Adipocyte (in vitro differentiated cells): ENCODE data around the gene GGT5.

ENCODE experiments used
- DNase-seq: peaks from one replicate; pipeline ENCODE4 v3.0.0-alpha.2; 2015; ENCODE audit warnings: low read depth
- H3K27me3 ChIP-seq: replicated peaks from 2 replicates; pipeline ENCODE4 v1.7.0; 2013; ENCODE audit warnings: mild to moderate bottlenecking, low read length, moderate library complexity; ENCODE audit not compliant: control insufficient read depth, insufficient read depth
- H3K36me3 ChIP-seq: 2 replicates; pipeline ENCODE4 v1.7.0; 2013; ENCODE audit warnings: low read length, mild to moderate bottlenecking, moderate library complexity; ENCODE audit not compliant: control insufficient read depth, insufficient read depth, severe bottlenecking
- H3K4me1 ChIP-seq: 2 replicates; pipeline ENCODE4 v1.7.0; 2013; ENCODE audit warnings: mild to moderate bottlenecking, low read length, moderate library complexity; ENCODE audit not compliant: control insufficient read depth, insufficient read depth
- H3K4me3 ChIP-seq: 2 replicates; pipeline ENCODE4 v1.7.0; 2013; ENCODE audit warnings: mild to moderate bottlenecking, low read length, moderate library complexity
- H3K9ac ChIP-seq: 2 replicates; pipeline ENCODE4 v1.7.0; 2013; ENCODE audit warnings: mild to moderate bottlenecking, low read length, moderate library complexity
- H3K9me3 ChIP-seq: 2 replicates; pipeline ENCODE4 v1.7.0; 2013; ENCODE audit warnings: mild to moderate bottlenecking, low read length, moderate library complexity; ENCODE audit not compliant: control insufficient read depth

Gene GGT5

GRCh38 chr22:24191893-24192292 is 53.0 kb downstream of the GGT5 start:
- Histone ChIP-seq H3K4me1 (peaks cover 23% of the 10 kb centered on the region), H3K4me3 (no peak overlapping the region), H3K9me3 (no peaks in the 10 kb centered on the region), H3K9ac (no peak overlapping the region), H3K36me3 (peaks cover 2% of the 10 kb centered on the region), H3K27me3 (no peaks in the 10 kb centered on the region)
- DNase-seq, result no peak

DNA sequence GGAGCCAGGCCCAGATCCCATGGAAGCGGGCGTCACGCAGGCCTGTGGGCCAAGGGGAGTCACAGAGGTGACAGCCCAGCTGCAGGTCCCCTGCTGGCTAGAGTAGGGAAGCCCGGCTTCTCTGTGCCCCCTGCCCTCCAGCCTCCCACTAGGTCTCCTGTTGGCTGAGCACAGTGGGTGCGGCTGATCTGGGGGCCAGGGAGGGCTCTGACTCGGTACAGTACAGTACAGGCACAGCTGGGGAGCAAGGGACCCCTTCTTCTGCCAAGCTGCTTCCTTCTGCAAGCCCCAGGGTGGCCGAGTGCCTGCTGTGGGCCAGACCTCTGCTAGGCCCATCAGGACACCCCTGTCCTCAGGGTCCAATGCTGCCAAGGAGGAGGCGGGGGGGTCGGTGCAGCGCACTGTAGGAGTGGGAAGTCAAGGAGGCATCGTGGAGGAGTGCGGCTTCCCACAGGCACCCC is 53.5 kb downstream of the GGT5 start:
- H3K36me3 ChIP-seq, result peaks cover 2% of the 10 kb centered on the region
- no peaks in the 10 kb centered on the region for H3K27me3 ChIP-seq
- H3K9ac ChIP-seq, result no peak overlapping the region
- H3K9me3 ChIP-seq, result no peaks in the 10 kb centered on the region
- DNase-seq, result no peak
- peaks cover 21% of the 10 kb centered on the region for H3K4me1 ChIP-seq
- H3K4me3 ChIP-seq, result no peak overlapping the region

- no peak for DNase-seq
- no peak overlapping the region for H3K4me3 ChIP-seq
- H3K4me1 ChIP-seq, result peaks cover 15% of the 10 kb centered on the region
- H3K9me3 ChIP-seq, result no peaks in the 10 kb centered on the region
- H3K36me3 ChIP-seq, result peaks cover 2% of the 10 kb centered on the region
- no peaks in the 10 kb centered on the region for H3K27me3 ChIP-seq
- peak overlapping the region; percentile 67 for H3K9ac ChIP-seq
Observed at GRCh38 chr22:24190596-24191208, 54.2 kb downstream of the GGT5 start.

DNA sequence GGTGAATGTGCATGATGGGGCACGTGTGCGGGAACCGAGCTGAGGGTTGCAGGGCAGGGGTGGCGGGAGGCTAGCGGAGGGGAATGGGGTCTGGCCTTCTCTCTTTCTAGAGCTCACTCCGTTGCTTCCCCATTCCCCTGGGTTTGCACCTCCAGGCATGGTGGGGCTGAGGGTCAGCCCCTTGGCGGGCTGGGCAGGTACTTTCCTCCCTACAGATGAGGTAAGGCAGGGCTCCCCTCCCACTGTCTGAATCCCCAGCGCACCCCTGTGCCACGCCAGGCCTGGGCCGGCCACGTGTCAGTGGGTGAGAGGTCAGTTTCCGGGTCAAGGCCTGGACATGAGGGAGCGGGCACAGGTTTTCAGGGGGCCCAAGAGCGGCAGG is 54.7 kb downstream of the GGT5 start:
- H3K4me3 ChIP-seq, result no peak overlapping the region
- H3K4me1 ChIP-seq, result peaks cover 15% of the 10 kb centered on the region
- no peaks in the 10 kb centered on the region for H3K9me3 ChIP-seq
- peak overlapping the region; percentile 67 for H3K9ac ChIP-seq
- DNase-seq, result no peak
- no peaks in the 10 kb centered on the region for H3K27me3 ChIP-seq
- peaks cover 2% of the 10 kb centered on the region for H3K36me3 ChIP-seq

DNA sequence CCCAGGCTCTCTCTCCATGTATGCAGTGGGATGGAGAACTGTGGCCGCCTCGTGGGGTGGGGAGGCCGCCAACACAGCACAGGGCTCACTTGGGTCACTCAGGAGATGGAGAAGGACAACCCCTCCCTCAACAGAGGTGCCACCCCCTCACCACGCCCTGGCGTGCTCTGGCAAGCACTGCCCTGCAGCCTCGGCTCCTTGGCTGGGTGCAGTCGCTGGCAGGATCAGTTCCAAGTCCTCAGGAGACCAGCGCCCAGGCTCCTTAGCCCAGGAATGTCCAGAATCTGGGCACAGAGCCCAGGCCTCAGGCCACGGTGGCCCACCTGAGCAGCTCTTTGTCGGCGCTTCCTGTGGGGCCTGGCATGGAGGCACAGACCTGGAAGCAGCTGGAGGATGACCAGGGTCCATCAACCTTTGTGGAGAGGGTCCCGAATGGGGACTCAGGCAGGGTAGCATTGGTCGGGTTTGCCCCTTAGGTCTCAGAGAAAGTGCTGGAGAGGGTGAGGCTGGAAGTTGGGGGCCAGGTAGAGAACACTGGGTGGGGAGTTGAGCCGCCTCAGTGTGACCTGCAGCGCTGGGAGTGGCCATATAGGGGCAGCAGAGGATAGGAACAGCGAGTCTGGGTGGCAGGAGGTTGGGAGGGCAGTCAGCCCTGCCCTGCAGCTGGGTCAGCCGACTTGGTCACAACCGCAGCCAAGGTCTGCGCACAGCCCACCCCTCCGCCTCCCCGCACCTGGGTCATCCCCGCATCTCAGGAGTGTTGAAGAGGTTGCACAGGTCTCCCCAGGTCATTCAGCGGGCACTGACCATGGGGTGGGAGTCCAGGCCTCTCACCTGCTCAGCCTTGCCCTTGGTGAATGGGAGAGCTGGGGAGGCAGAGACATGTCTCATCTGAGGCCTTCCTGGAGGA is 55.4 kb downstream of the GGT5 start:
- peak; percentile 85 for DNase-seq
- H3K4me1 ChIP-seq, result peaks cover 15% of the 10 kb centered on the region
- H3K4me3 ChIP-seq, result no peak overlapping the region
- H3K9ac ChIP-seq, result peak overlapping the region; percentile 67
- no peaks in the 10 kb centered on the region for H3K27me3 ChIP-seq
- peaks cover 2% of the 10 kb centered on the region for H3K36me3 ChIP-seq
- H3K9me3 ChIP-seq, result no peaks in the 10 kb centered on the region

DNA sequence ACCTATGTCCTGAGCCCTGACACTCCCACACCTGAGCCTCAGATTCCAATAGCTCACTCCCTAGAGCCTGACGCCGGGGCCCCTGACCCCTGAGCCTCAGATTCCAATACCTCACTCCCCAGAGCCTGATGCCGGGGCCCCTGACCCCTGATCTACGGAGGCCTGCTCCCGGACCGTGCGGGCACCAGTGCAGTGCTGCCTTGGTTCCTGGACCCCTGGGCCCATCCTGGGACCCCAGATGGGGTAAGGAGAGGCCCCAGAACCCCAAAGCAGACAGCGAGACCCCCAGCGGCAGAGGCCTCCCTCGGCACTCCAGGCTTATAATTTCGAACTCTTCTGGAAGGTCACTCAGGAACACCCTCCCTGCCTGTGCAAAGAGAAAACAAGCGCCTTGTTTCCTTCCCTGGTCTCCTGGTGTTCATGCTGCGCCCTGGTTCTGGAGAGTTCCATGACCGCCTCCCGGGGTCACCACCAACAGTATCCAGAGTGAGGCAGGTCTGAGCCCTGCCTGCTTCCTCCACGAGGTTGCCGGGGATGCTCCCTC is 56.1 kb downstream of the GGT5 start:
- H3K9me3 ChIP-seq, result no peaks in the 10 kb centered on the region
- H3K27me3 ChIP-seq, result no peaks in the 10 kb centered on the region
- DNase-seq, result no peak
- peaks cover 2% of the 10 kb centered on the region for H3K36me3 ChIP-seq
- peaks cover 15% of the 10 kb centered on the region for H3K4me1 ChIP-seq
- no peak overlapping the region for H3K4me3 ChIP-seq
- H3K9ac ChIP-seq, result peak overlapping the region; percentile 67

DNA sequence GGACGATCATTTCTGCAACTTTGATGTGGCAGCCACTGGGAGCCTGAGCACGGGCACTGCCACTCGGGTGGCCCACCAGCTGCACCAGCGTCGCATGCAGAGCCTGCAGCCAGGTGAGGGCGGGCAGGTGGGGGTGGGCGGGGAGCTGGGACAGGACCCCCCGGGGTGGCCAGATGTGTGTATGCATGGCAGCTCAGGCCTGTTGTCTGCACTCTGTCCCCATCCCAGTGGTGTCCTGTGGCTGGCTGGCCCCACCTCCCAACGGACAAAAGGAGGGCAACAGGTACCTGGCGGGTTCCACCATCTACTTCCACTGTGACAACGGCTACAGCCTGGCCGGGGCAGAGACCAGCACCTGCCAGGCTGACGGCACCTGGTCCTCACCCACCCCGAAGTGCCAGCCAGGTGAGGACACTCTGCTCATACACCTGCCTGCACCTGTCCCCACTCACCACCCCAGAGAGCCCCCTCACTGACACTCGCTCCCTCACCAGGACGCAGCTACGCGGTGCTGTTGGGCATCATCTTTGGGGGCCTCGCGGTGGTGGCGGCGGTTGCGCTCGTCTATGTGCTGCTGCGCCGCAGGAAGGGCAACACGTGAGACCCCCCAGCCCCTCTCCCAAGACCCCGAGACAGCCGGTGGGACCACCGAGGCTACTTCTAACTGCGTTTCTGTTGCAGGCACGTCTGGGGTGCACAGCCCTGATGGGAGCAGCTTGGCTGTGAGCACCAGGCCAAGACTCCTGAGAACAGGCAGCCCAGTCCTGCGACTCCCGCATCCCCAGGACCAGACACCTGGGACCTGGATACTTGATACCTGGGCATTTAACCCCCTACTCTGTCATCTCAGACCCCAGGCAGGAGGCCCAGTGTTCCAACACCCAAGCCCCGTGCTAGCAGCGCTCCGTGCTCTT is 56.9 kb downstream of the GGT5 start:
- no peak for DNase-seq
- Histone ChIP-seq H3K36me3 (peaks cover 2% of the 10 kb centered on the region), H3K27me3 (no peaks in the 10 kb centered on the region), H3K4me1 (peaks cover 15% of the 10 kb centered on the region), H3K4me3 (no peak overlapping the region), H3K9ac (no peak overlapping the region), H3K9me3 (no peaks in the 10 kb centered on the region)

DNA sequence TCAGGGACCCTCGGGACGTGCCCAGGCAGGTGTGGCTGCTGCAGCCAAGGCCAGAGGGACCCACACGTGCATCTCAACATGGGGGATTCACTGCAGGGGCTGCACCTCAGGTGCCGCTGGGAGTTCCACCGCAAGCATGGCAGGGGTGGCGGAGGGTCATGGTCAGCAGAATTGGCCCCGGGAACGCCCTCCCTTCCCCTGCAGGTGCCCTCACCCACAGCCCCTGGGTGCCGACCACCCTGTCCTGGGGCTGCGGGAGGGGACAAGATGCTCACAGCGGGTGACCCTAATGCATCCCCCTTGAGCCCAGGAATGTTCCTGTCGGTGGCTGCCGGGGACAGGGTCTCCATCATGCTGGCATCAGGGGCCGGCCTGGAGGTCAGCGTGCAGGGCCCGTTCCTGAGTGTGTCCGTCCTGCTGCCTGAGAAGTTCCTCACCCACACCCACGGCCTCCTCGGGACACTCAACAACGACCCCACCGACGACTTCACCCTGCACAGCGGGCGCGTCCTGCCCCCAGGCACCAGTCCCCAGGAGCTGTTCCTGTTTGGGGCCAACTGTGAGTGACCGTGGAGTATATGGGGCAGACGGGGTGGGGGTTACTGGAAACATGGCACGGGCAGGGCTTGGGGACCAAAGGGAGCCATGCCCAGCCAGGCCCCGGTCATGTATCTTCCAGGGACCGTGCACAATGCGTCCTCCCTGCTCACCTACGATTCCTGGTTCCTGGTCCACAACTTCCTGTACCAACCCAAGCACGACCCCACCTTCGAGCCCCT is 57.8 kb downstream of the GGT5 start:
- Histone ChIP-seq H3K27me3 (no peaks in the 10 kb centered on the region), H3K4me1 (peaks cover 15% of the 10 kb centered on the region), H3K9ac (no peak overlapping the region), H3K9me3 (no peaks in the 10 kb centered on the region), H3K36me3 (peaks cover 2% of the 10 kb centered on the region), H3K4me3 (no peak overlapping the region)
- DNase-seq, result no peak

DNA sequence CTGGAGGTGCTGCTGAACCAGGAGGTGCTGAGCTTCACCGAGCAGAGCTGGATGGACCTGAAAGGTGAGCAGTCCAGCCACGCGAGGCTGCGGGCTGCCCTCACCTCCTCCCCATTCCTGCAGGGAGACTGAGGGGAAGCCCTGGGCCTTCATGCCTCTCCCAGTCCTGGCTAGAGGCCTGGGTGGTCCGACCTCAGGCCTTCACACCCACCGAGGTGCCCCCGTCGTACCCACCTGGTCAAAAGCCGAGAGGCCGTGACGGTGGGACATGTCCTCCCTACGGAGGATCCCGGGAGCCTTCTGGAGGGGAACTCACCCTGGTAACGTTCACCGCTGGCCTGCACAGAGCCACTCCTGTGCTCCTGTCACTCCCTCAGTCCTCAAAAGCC is 58.5 kb downstream of the GGT5 start:
- H3K36me3 ChIP-seq, result peaks cover 2% of the 10 kb centered on the region
- H3K9ac ChIP-seq, result no peak overlapping the region
- DNase-seq, result no peak
- no peak overlapping the region for H3K4me3 ChIP-seq
- no peaks in the 10 kb centered on the region for H3K9me3 ChIP-seq
- no peaks in the 10 kb centered on the region for H3K27me3 ChIP-seq
- H3K4me1 ChIP-seq, result peaks cover 18% of the 10 kb centered on the region

DNA sequence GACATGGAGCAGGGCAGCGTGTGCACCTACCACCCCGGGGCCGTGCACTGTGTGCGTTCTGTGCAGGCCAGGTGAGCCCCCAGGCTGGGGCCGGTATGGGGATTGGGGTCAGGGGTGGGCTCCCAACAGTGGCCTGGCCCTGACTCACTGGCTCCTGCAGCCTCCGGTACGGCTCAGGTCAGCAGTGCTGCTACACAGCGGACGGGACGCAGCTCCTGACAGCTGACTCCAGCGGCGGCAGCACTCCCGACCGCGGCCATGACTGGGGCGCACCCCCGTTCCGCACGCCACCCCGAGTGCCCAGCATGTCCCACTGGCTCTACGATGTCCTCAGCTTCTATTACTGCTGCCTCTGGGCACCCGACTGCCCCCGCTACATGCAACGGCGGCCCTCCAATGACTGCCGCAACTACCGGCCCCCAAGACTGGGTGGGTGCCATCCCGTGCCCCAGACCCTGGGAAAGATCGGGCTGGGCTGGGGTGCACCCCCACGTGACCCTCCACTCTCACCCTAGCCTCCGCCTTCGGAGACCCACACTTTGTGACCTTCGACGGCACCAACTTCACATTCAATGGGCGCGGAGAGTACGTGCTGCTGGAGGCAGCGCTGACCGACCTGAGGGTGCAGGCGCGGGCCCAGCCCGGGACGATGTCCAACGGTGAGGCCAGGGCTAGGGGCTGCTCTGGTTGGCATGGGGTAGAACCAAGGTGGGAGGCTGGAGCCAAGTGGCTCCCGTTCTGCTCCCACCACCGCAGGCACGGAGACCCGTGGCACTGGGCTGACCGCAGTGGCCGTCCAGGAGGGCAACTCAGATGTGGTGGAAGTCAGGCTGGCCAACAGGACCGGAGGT is 59.2 kb downstream of the GGT5 start:
- Histone ChIP-seq H3K4me1 (peaks cover 18% of the 10 kb centered on the region), H3K36me3 (peaks cover 2% of the 10 kb centered on the region), H3K9ac (no peak overlapping the region), H3K4me3 (no peak overlapping the region), H3K27me3 (no peaks in the 10 kb centered on the region), H3K9me3 (no peaks in the 10 kb centered on the region)
- no peak for DNase-seq
